Endodermal cell (in vitro differentiated cells): Measurements from ENCODE around the gene SRGAP1. TPM values are rescaled to one million over a fixed set of nuclear protein-coding genes. Genes with fewer than 3 reads are reported as not detected.

Experiments
- DNase-seq: peaks from one replicate; pipeline ENCODE4 v3.0.0-alpha.2; 2017
- H3K27ac ChIP-seq: 2 replicates; pipeline ENCODE4 v1.5.1; 2013; ENCODE audit warnings: mild to moderate bottlenecking, low read depth, low read length, moderate library complexity
- H3K27me3 ChIP-seq: 2 replicates; pipeline ENCODE4 v1.6.1; 2013; ENCODE audit warnings: mild to moderate bottlenecking, low read length, moderate library complexity; ENCODE audit not compliant: insufficient read depth, control insufficient read depth, poor library complexity, severe bottlenecking
- H3K36me3 ChIP-seq: 2 replicates; pipeline ENCODE4 v1.7.0; 2013; ENCODE audit warnings: mild to moderate bottlenecking, low read length, moderate library complexity; ENCODE audit not compliant: control insufficient read depth, insufficient read depth
- H3K4me1 ChIP-seq: one replicate; pipeline ENCODE4 v1.7.0; 2013; ENCODE audit warnings: low read length; ENCODE audit not compliant: control insufficient read depth, insufficient read depth
- H3K4me3 ChIP-seq: 2 replicates; pipeline ENCODE4 v1.5.1; 2013; ENCODE audit warnings: mild to moderate bottlenecking, low read length, moderate library complexity
- H3K9ac ChIP-seq: 2 replicates; pipeline ENCODE4 v1.6.1; 2013; ENCODE audit warnings: mild to moderate bottlenecking, low read length, moderate library complexity; ENCODE audit not compliant: poor library complexity, severe bottlenecking; ENCODE audit errors: extremely low read depth
- H3K9me3 ChIP-seq: 2 replicates; pipeline ENCODE4 v1.6.1; 2013; ENCODE audit warnings: mild to moderate bottlenecking, low read length, moderate library complexity; ENCODE audit not compliant: control insufficient read depth
- H3K27ac Mint-ChIP-seq: 2 replicates; pipeline ENCODE4 v1.8.0; 2020; ENCODE audit warnings: mixed read lengths
- H3K27me3 Mint-ChIP-seq: 2 replicates; pipeline ENCODE4 v1.8.0; 2021; ENCODE audit warnings: mild to moderate bottlenecking, mixed read lengths; ENCODE audit not compliant: insufficient read depth
- H3K36me3 Mint-ChIP-seq: 2 replicates; pipeline ENCODE4 v1.8.0; 2020; ENCODE audit warnings: low read depth, mixed read lengths
- H3K4me1 Mint-ChIP-seq: 2 replicates; pipeline ENCODE4 v1.8.0; 2020; ENCODE audit warnings: mixed read lengths
- H3K4me3 Mint-ChIP-seq: 2 replicates; pipeline ENCODE4 v1.8.0; 2020; ENCODE audit warnings: mild to moderate bottlenecking, moderate library complexity, mixed read lengths
- H3K9me3 Mint-ChIP-seq: 2 replicates; pipeline ENCODE4 v1.8.0; 2020; ENCODE audit warnings: mild to moderate bottlenecking, mixed read lengths
- WGBS, 2 experiments: methylation state at CpG; one replicate each; pipeline versions ENCODE4 v1.1.5 to v1.1.7; 2013; ENCODE audit warnings: missing lambda C conversion rate in 2 of 2, mixed read lengths in 1 of 2; ENCODE audit not compliant: insufficient coverage in 1 of 2, insufficient read length in 1 of 2; 5-methylcytosine and 5-hydroxymethylcytosine counted together
- total RNA-seq, 2 donors: library from RNA; stranded (reverse); fragmentation: NEBNext Ultra II Directional in 1 of 2; extraction: Animal tissue kit (Norgen Biotek cat#: 25700) in 1 of 2; gene quantifications; 2 replicates in 1 of 2; 3 replicates in 1 of 2; pipeline ENCODE4 v1.2.1, GENCODE V29; 2021
- TF ChIP-seq, protein P1 (sequence below): fragments of 200-600 bp; sonication (generic); conservative IDR thresholded peaks from 2 replicates; pipeline ENCODE4 v1.5.0; 2021; ENCODE audit warnings: antibody characterized with exemption, mild to moderate bottlenecking

SRGAP1 gene
- total RNA-seq, 2 donors from 2014 or later = 10.6 to 13.4 TPM

DNA sequence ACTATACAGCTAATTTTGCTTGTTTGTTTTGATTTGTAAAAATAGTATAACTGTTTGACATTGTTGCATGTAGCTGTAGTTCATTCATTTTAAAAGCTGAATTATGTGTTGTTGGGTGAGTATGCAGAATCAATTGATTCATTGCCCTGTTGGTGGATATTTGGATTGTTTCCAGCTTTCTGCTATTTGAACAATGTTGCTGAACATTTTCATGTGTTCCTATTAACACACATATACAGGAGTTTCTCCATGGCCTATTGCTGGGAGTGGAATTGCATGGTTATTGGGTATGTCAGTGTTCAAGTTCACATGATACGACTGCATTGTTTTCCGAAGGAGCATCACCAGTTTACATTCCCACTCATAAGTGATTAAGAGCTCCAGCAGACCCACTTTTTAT is 75.3 kb downstream of the SRGAP1 start:
- no peaks in the 10 kb centered on the region for H3K4me1 ChIP-seq
- DNase-seq = no peak
- no peak overlapping the region for H3K9ac ChIP-seq
- H3K27ac ChIP-seq = no peak overlapping the region
- no peaks in the 10 kb centered on the region for H3K9me3 ChIP-seq
- no peaks in the 10 kb centered on the region for H3K36me3 Mint-ChIP-seq
- no peaks in the 10 kb centered on the region for H3K27me3 Mint-ChIP-seq
- peaks cover 4% of the 10 kb centered on the region for H3K4me1 Mint-ChIP-seq
- no peak overlapping the region for H3K27ac Mint-ChIP-seq
- no peaks in the 10 kb centered on the region for H3K27me3 ChIP-seq
- no peak overlapping the region for H3K4me3 ChIP-seq
- no peaks in the 10 kb centered on the region for H3K36me3 ChIP-seq
- 100% methylated on average over 2 of the region's 2 CpGs for WGBS, 2 experiments
- TF ChIP-seq, protein P1, sequence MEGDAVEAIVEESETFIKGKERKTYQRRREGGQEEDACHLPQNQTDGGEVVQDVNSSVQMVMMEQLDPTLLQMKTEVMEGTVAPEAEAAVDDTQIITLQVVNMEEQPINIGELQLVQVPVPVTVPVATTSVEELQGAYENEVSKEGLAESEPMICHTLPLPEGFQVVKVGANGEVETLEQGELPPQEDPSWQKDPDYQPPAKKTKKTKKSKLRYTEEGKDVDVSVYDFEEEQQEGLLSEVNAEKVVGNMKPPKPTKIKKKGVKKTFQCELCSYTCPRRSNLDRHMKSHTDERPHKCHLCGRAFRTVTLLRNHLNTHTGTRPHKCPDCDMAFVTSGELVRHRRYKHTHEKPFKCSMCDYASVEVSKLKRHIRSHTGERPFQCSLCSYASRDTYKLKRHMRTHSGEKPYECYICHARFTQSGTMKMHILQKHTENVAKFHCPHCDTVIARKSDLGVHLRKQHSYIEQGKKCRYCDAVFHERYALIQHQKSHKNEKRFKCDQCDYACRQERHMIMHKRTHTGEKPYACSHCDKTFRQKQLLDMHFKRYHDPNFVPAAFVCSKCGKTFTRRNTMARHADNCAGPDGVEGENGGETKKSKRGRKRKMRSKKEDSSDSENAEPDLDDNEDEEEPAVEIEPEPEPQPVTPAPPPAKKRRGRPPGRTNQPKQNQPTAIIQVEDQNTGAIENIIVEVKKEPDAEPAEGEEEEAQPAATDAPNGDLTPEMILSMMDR = no peak
- H3K4me3 Mint-ChIP-seq = no peak overlapping the region
- no peaks in the 10 kb centered on the region for H3K9me3 Mint-ChIP-seq

DNA sequence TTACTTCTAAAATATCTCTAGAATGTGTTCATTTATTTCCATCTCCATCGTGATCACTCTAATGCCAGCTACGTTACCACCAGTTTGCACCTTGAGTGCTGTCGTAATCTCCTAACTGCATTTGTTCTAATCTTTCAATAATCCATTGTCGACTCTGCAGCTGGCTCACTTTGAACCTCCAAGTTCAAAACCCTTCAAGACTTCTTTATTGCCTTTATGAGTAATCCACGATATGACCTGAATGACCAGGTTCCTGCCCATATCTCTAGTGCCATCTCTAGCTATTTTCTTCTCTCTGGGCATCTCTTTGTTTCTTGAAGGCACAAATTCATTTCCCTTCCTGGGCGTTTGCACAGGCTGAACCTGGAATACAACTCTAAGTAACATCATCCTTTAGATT is 76.7 kb downstream of the SRGAP1 start:
- peaks cover 4% of the 10 kb centered on the region for H3K4me1 Mint-ChIP-seq

DNA sequence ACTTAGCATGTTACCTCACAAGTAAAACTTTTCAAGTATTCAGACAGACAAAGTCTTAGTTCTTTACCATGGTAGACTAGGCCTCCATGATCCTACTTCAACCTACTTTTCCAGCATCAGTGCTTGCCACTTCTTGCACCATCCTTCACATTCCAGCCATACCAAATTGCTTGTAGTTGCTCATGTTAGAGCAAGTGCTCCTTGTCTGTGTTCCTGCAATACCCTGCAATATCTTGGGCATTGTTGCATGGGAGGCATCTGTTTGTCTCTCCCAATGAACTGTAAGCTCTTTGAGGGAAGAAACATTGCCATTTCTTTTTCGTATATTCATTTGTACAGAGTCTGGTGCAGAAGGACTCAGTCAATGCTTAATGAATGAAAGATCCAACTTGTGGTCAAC is 78.0 kb downstream of the SRGAP1 start:
- Histone ChIP-seq H3K36me3 (no peaks in the 10 kb centered on the region), H3K9ac (no peak overlapping the region), H3K9me3 (no peaks in the 10 kb centered on the region), H3K4me1 (no peaks in the 10 kb centered on the region), H3K4me3 (no peak overlapping the region), H3K27me3 (no peaks in the 10 kb centered on the region), H3K27ac (no peak overlapping the region)
- H3K4me3 Mint-ChIP-seq = no peak overlapping the region
- H3K4me1 Mint-ChIP-seq = peaks cover 4% of the 10 kb centered on the region
- TF ChIP-seq, protein P1 = no peak
- H3K9me3 Mint-ChIP-seq = no peaks in the 10 kb centered on the region
- 96 to 100% methylated on average over 1 of the region's 1 CpG for WGBS, 2 experiments
- H3K36me3 Mint-ChIP-seq = no peaks in the 10 kb centered on the region
- no peak overlapping the region for H3K27ac Mint-ChIP-seq
- no peak for DNase-seq
- H3K27me3 Mint-ChIP-seq = no peaks in the 10 kb centered on the region

More for the DNA sequence above, 76.7 kb downstream of the SRGAP1 start:
- no peak overlapping the region for H3K27ac ChIP-seq
- TF ChIP-seq, protein P1 = no peak
- WGBS, 2 experiments = 91 to 93% methylated on average over 6 of the region's 6 CpGs
- H3K27me3 ChIP-seq = no peaks in the 10 kb centered on the region
- DNase-seq = no peak
- H3K4me1 ChIP-seq = no peaks in the 10 kb centered on the region
- no peaks in the 10 kb centered on the region for H3K36me3 ChIP-seq
- Mint-ChIP-seq H3K36me3 (no peaks in the 10 kb centered on the region), H3K27ac (no peak overlapping the region), H3K9me3 (no peaks in the 10 kb centered on the region), H3K4me3 (no peak overlapping the region), H3K27me3 (no peaks in the 10 kb centered on the region)
- no peaks in the 10 kb centered on the region for H3K9me3 ChIP-seq
- H3K9ac ChIP-seq = no peak overlapping the region
- no peak overlapping the region for H3K4me3 ChIP-seq
